K562 (cell line): ENCODE data around the gene AP2M1. TPM values are rescaled to one million over a fixed set of nuclear protein-coding genes. Genes with fewer than 3 reads are reported as not detected.

Source experiments
- ARID1B ChIP-seq: fragments of 450-650 bp; IDR thresholded peaks from 2 replicates; pipeline ENCODE4 v1.6.1; 2016; ENCODE audit warnings: antibody characterized with exemption, mild to moderate bottlenecking, inconsistent platforms
- ATF4 ChIP-seq: fragments of 450-650 bp; formaldehyde crosslinking; IDR thresholded peaks from 2 replicates; pipeline ENCODE4 v1.4.0; 2022; ENCODE audit warnings: mild to moderate bottlenecking, moderate library complexity
- ATF7 ChIP-seq: fragments of 450-650 bp; IDR thresholded peaks from 2 replicates; pipeline ENCODE4 v1.7.1; 2014; ENCODE audit warnings: mild to moderate bottlenecking, moderate library complexity
- BCLAF1 ChIP-seq, 2 experiments: fragments of 450-650 bp in 1 of 2; IDR thresholded peaks; 2 replicates each; pipeline ENCODE4 v1.6.1; 2011 to 2017; ENCODE audit warnings: low read depth in 2 of 2, antibody characterized with exemption in 1 of 2, borderline replicate concordance in 1 of 2, low read length in 1 of 2, mild to moderate bottlenecking in 1 of 2, mixed read lengths in 1 of 2; ENCODE audit not compliant: control insufficient read depth in 1 of 2
- DIDO1 ChIP-seq: fragments of 450-650 bp; IDR thresholded peaks from 2 replicates; pipeline ENCODE4 v1.6.1; 2016; ENCODE audit warnings: low read depth, missing biosample characterization, missing genetic modification characterization
- ETS1 ChIP-seq: conservative IDR thresholded peaks from 2 replicates; pipeline ENCODE4 v1.6.1; 2011; ENCODE audit warnings: low read depth, mild to moderate bottlenecking, low read length; ENCODE audit not compliant: control insufficient read depth
- FIP1L1 ChIP-seq: fragments of 200-400 bp; formaldehyde crosslinking; IDR thresholded peaks from 2 replicates; pipeline ENCODE4 v1.6.1; 2018; ENCODE audit warnings: mild to moderate bottlenecking, low read depth, low read length; ENCODE audit not compliant: poor library complexity, severe bottlenecking
- HMGN3 ChIP-seq: IDR thresholded peaks from 2 replicates; pipeline ENCODE4 v1.6.1; 2011; ENCODE audit warnings: borderline replicate concordance, low read depth, mild to moderate bottlenecking, mixed read lengths, low read length; ENCODE audit not compliant: insufficient read length; ENCODE audit errors: extremely low read depth
- KAT2B ChIP-seq: IDR thresholded peaks from one replicate; pipeline ENCODE4 v1.6.1; 2012; ENCODE audit warnings: low read depth, mild to moderate bottlenecking, control low read depth, inconsistent platforms, low read length, moderate library complexity
- MAFG ChIP-seq: fragments of 450-650 bp; conservative IDR thresholded peaks from 2 replicates; pipeline ENCODE4 v1.6.1; 2016; ENCODE audit warnings: missing genetic modification characterization, missing compliant biosample characterization
- MTA1 ChIP-seq: fragments of 450-650 bp; IDR thresholded peaks from 2 replicates; pipeline ENCODE4 v1.6.1; 2017; ENCODE audit warnings: borderline replicate concordance
- NFE2L1 ChIP-seq: fragments of 450-650 bp; IDR thresholded peaks from 2 replicates; pipeline ENCODE4 v1.6.1; 2016; ENCODE audit warnings: missing genetic modification characterization, low read depth, mild to moderate bottlenecking, missing compliant biosample characterization, moderate library complexity, borderline replicate concordance
- NUFIP1 ChIP-seq: fragments of 450-650 bp; IDR thresholded peaks from 2 replicates; pipeline ENCODE4 v1.6.1; 2018; ENCODE audit not compliant: partially characterized antibody
- PKNOX1 ChIP-seq: fragments of 450-650 bp; IDR thresholded peaks from 2 replicates; pipeline ENCODE4 v1.6.1; 2016
- POLR2H ChIP-seq: IDR thresholded peaks from 2 replicates; pipeline ENCODE4 v1.6.1; 2016; ENCODE audit warnings: missing genetic modification characterization, low read depth, mild to moderate bottlenecking, control low read depth, missing compliant biosample characterization, moderate library complexity
- PYGO2 ChIP-seq: fragments of 450-650 bp; IDR thresholded peaks from 2 replicates; pipeline ENCODE4 v1.6.1; 2016; ENCODE audit warnings: mild to moderate bottlenecking, missing genetic modification characterization, moderate library complexity, missing compliant biosample characterization
- SIRT6 ChIP-seq: IDR thresholded peaks from one replicate; pipeline ENCODE4 v1.6.1; 2012; ENCODE audit warnings: low read depth, mild to moderate bottlenecking, control low read depth, inconsistent platforms, low read length, moderate library complexity
- SRSF9 ChIP-seq: fragments of 200-400 bp; formaldehyde crosslinking; IDR thresholded peaks from 2 replicates; pipeline ENCODE4 v1.6.1; 2017; ENCODE audit warnings: low read depth, low read length, borderline replicate concordance
- TFAM ChIP-seq: fragments of 250-450 bp; sonication (Bioruptor Pico); conservative IDR thresholded peaks from 2 replicates; pipeline ENCODE4 v1.5.0; 2021; ENCODE audit warnings: mild to moderate bottlenecking, moderate library complexity
- ZFPM2 ChIP-seq: fragments of 250-450 bp; sonication (Bioruptor Pico); IDR thresholded peaks from 2 replicates; pipeline ENCODE4 v1.5.1; 2022; ENCODE audit warnings: mild to moderate bottlenecking
- ZNF586 ChIP-seq: fragments of 450-650 bp; formaldehyde crosslinking; conservative IDR thresholded peaks from 2 replicates; pipeline ENCODE4 v1.4.0; 2020; ENCODE audit warnings: mild to moderate bottlenecking, moderate library complexity
- polyA plus RNA-seq, 8 experiments: library from polyadenylated mRNA; depleted of rRNA in 4 of 8; stranded (reverse) in 5 of 8; unstranded in 3 of 8; fragments of >200 nt; fragmentation: Nextera tagmentation in 2 of 8; fragmentation: Illumina TruSeq in 1 of 8; extraction: Ambion mirVana in 2 of 8; extraction: Trizol in 1 of 8; gene quantifications; 2 replicates each; pipeline versions ENCODE4 v1.2.1 to v1.2.3, GENCODE V29; 2011 to 2014; ENCODE audit warnings: inconsistent platforms in 1 of 8, missing spikeins in 1 of 8
- total RNA-seq, 7 experiments: library from RNA; depleted of rRNA in 6 of 7; stranded (reverse); fragments of >200 nt in 6 of 7; fragmentation: Illumina TruSeq in 2 of 7; extraction: Trizol in 2 of 7; gene quantifications; 2 replicates each; pipeline versions ENCODE4 v1.2.1 to v1.2.3, GENCODE V29; 2011 to 2021; ENCODE audit warnings: low replicate concordance in 1 of 7

AP2M1 gene
- total and polyA plus RNA-seq, 9 of the 15 experiments (the other 6 are each of a cell fraction or from before 2014, with no cell fraction given) = 118 to 505 (median 296) TPM

- TF ChIP-seq ARID1B = peak; percentile 37
- no peak for TF ChIP-seq FIP1L1
- no peak for TF ChIP-seq MAFG (tag)
- TF ChIP-seq NFE2L1 (tag) = no peak
- TF ChIP-seq ZNF586 = no peak
- no peak for TF ChIP-seq TFAM (CRISPR knock-in tag)
- TF ChIP-seq ZFPM2 (CRISPR knock-in tag) = no peak
- no peak for TF ChIP-seq BCLAF1 (IDR thresholded peaks at IDR 0.05; ENCODE audit: borderline replicate concordance in 1 of 2, control insufficient read depth in 1 of 2, low read depth in 2 of 2, low read length in 1 of 2)
- peak; percentile 69 for TF ChIP-seq NUFIP1
- peak; percentile 55; the same call in 1 of the 2 replicates for TF ChIP-seq ATF7
- TF ChIP-seq PKNOX1 = no peak
- TF ChIP-seq HMGN3 = no peak
- TF ChIP-seq KAT2B = no peak
- no peak for TF ChIP-seq ATF4 (CRISPR knock-in tag)
- TF ChIP-seq DIDO1 (tag) = peak; percentile 27; the same call in 1 of the 2 replicates
- TF ChIP-seq POLR2H (tag) = no peak
- TF ChIP-seq SRSF9 = no peak
- no peak for TF ChIP-seq SIRT6
- peak; percentile 81 for TF ChIP-seq ETS1
- peak; percentile 41; the same call in 1 of the 2 replicates for TF ChIP-seq PYGO2
- no peak for TF ChIP-seq MTA1
These were observed 40.6 kb upstream of the AP2M1 start (continued) for GRCh38 chr3:184133840-184134745.
